Activated naive CD8-positive, alpha-beta T cell treated with anti-CD3 and anti-CD28 coated beads, Interleukin-2, amount 10 ng/mL, durations not matched to agents 7 days and 5 days (primary cell): ENCODE data around the gene ACSM4. TPM values are rescaled to one million over a fixed set of nuclear protein-coding genes. Genes with fewer than 3 reads are reported as not detected.
"Not testable (repeated sequence)": the region's sequence is repeated elsewhere in the genome, so short reads cannot be mapped to it uniquely, and the experiment has no call there.

Experiments
- ATAC-seq: fragments of 150-1000 bp; cut with Tn5 transposase; one replicate; pipeline ENCODE4 v1.10.0; 2021; ENCODE audit warnings: low read depth, moderate library complexity
- POLR2A ChIA-PET: fragments of 350-600 bp; sonication (Branson Sonifier 250); formaldehyde crosslinking; loops from one replicate; lab custom pipeline; 2021; ENCODE audit warnings: antibody characterized with exemption; lab: Charles Lee
- DNase-seq: peaks from one replicate; pipeline ENCODE4 v3.0.0; 2021
- H3K27ac Mint-ChIP-seq: one replicate; pipeline ENCODE4 v1.8.0; 2022; ENCODE audit warnings: mild to moderate bottlenecking, mixed read lengths
- H3K27me3 Mint-ChIP-seq: one replicate; pipeline ENCODE4 v1.8.0; 2022; ENCODE audit warnings: mild to moderate bottlenecking, moderate library complexity, mixed read lengths
- H3K36me3 Mint-ChIP-seq: one replicate; pipeline ENCODE4 v1.8.0; 2021; ENCODE audit warnings: mild to moderate bottlenecking, mixed read lengths
- H3K4me1 Mint-ChIP-seq: one replicate; pipeline ENCODE4 v1.8.0; 2021; ENCODE audit warnings: mixed read lengths
- H3K4me3 Mint-ChIP-seq: one replicate; pipeline ENCODE4 v1.8.0; 2022; ENCODE audit warnings: mild to moderate bottlenecking, moderate library complexity, mixed read lengths
- H3K9me3 Mint-ChIP-seq: one replicate; pipeline ENCODE4 v1.8.0; 2021; ENCODE audit warnings: mixed read lengths
- total RNA-seq, 2 experiments: library from RNA; stranded (reverse); gene quantifications; one replicate each; pipeline ENCODE4 v1.2.3, GENCODE V29; 2021

Gene ACSM4, protein sequence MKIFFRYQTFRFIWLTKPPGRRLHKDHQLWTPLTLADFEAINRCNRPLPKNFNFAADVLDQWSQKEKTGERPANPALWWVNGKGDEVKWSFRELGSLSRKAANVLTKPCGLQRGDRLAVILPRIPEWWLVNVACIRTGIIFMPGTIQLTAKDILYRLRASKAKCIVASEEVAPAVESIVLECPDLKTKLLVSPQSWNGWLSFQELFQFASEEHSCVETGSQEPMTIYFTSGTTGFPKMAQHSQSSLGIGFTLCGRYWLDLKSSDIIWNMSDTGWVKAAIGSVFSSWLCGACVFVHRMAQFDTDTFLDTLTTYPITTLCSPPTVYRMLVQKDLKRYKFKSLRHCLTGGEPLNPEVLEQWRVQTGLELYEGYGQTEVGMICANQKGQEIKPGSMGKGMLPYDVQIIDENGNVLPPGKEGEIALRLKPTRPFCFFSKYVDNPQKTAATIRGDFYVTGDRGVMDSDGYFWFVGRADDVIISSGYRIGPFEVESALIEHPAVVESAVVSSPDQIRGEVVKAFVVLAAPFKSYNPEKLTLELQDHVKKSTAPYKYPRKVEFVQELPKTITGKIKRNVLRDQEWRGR
- total RNA-seq = not detected

GRCh38 chr12:7303772-7304171, at the start of gene ACSM4:
Gene ACSM4 (plus strand): TSS chr12:7304072. CDS start chr12:7304332, 260 bp downstream.
- no peak within 1 kb of the TSS for H3K4me3 Mint-ChIP-seq
- H3K4me1 Mint-ChIP-seq = no peaks in the 10 kb centered on the region
- H3K27ac Mint-ChIP-seq = no peak within 1 kb of the TSS
- no peaks in the 10 kb centered on the region for H3K9me3 Mint-ChIP-seq
- H3K36me3 Mint-ChIP-seq = no peaks in the 10 kb centered on the region
- POLR2A ChIA-PET = no interaction called here
- DNase-seq (no peak), ATAC-seq (no peak)
- H3K27me3 Mint-ChIP-seq = peaks cover 7% of the 10 kb centered on the region

GRCh38 chr12:7259060-7259459, 44.8 kb upstream of the ACSM4 start:
- Mint-ChIP-seq H3K4me3 (no peak overlapping the region), H3K4me1 (no peaks in the 10 kb centered on the region), H3K27ac (no peak overlapping the region), H3K27me3 (peaks cover 19% of the 10 kb centered on the region), H3K36me3 (no peaks in the 10 kb centered on the region), H3K9me3 (peaks cover 2% of the 10 kb centered on the region)
- ATAC-seq = no peak
- POLR2A ChIA-PET = no interaction called here
- DNase-seq = no peak

GRCh38 chr12:7264538-7264937, 39.3 kb upstream of the ACSM4 start:
- Mint-ChIP-seq H3K9me3 (no peaks in the 10 kb centered on the region), H3K27ac (no peak overlapping the region), H3K4me1 (no peaks in the 10 kb centered on the region), H3K4me3 (no peak overlapping the region), H3K27me3 (peaks cover 9% of the 10 kb centered on the region), H3K36me3 (no peaks in the 10 kb centered on the region)
- no peak for ATAC-seq
- DNase-seq = no peak
- POLR2A ChIA-PET = no interaction called here

DNA sequence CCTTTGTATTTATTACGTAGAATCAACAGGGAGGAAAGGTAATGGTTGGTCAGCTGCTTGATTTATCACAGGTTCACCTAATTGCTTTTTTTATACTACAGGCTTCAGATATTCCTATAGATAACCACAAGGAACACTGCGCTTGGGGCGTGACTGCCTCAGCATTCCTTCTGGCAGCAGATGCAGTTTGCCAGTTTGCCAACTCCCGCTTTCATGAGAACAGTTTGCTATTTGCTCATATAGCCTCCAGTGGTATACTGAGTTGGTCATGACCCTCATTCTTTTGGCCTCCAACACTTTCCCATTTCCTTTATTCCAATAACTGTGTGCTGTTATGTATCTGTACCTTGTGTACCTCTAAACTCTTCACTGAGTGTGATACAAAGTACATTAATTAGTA, 38.6 kb upstream of the ACSM4 start:
- H3K4me3 Mint-ChIP-seq = no peak overlapping the region
- no peaks in the 10 kb centered on the region for H3K4me1 Mint-ChIP-seq
- no peak for DNase-seq
- POLR2A ChIA-PET = no interaction called here
- peaks cover 3% of the 10 kb centered on the region for H3K27me3 Mint-ChIP-seq
- no peak overlapping the region for H3K27ac Mint-ChIP-seq
- H3K9me3 Mint-ChIP-seq = no peaks in the 10 kb centered on the region
- H3K36me3 Mint-ChIP-seq = no peaks in the 10 kb centered on the region
- no peak for ATAC-seq

GRCh38 chr12:7269273-7269672, 34.6 kb upstream of the ACSM4 start:
- Mint-ChIP-seq H3K4me1 (no peaks in the 10 kb centered on the region), H3K27ac (no peak overlapping the region), H3K4me3 (no peak overlapping the region), H3K36me3 (no peaks in the 10 kb centered on the region), H3K9me3 (no peaks in the 10 kb centered on the region), H3K27me3 (peaks cover 3% of the 10 kb centered on the region)
- DNase-seq (no peak), ATAC-seq (no peak)
- POLR2A ChIA-PET = no interaction called here

- ATAC-seq = no peak
- DNase-seq = no peak
- Mint-ChIP-seq H3K27me3 (peaks cover 17% of the 10 kb centered on the region), H3K4me1 (no peaks in the 10 kb centered on the region), H3K4me3 (no peak overlapping the region), H3K36me3 (no peaks in the 10 kb centered on the region), H3K27ac (no peak overlapping the region), H3K9me3 (no peaks in the 10 kb centered on the region)
- POLR2A ChIA-PET = no interaction called here
Measured at GRCh38 chr12:7271893-7272514, 31.9 kb upstream of the ACSM4 start.

- H3K36me3 Mint-ChIP-seq, DNase-seq, H3K4me3 Mint-ChIP-seq, POLR2A ChIA-PET, H3K4me1 Mint-ChIP-seq, H3K9me3 Mint-ChIP-seq, H3K27ac Mint-ChIP-seq, ATAC-seq: not testable (repeated sequence)
- peaks cover 27% of the 10 kb centered on the region for H3K27me3 Mint-ChIP-seq
Measured at GRCh38 chr12:7275482-7275881, 28.4 kb upstream of the ACSM4 start.

DNA sequence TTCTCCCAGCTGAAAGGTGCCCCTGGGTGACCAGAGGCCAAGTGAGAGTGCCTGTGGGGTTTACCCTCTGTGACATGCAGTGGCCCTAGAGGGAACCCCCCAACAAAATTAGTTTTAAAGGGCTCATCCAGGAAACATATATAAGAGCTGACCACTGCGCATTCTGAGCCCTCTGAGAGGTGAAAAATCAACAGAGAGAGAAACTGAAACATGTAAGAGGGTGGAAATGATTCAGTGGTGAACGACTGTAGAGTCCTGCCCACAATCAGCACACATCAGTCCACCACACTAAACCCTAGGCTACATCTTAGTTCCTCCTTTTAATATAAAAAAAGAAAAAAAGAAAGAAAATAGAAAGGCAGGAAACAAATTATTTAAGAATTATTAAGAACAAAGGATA, 21.0 kb upstream of the ACSM4 start:
- no peaks in the 10 kb centered on the region for H3K36me3 Mint-ChIP-seq
- DNase-seq (no peak), ATAC-seq (no peak)
- no peaks in the 10 kb centered on the region for H3K4me1 Mint-ChIP-seq
- H3K27me3 Mint-ChIP-seq = peaks cover 15% of the 10 kb centered on the region
- no peak overlapping the region for H3K4me3 Mint-ChIP-seq
- peaks cover 16% of the 10 kb centered on the region for H3K9me3 Mint-ChIP-seq
- POLR2A ChIA-PET = no interaction called here
- H3K27ac Mint-ChIP-seq = no peak overlapping the region

- H3K27ac Mint-ChIP-seq = no peak overlapping the region
- ATAC-seq (no peak), DNase-seq (no peak)
- peaks cover 12% of the 10 kb centered on the region for H3K27me3 Mint-ChIP-seq
- no peak overlapping the region for H3K4me3 Mint-ChIP-seq
- H3K4me1 Mint-ChIP-seq = no peaks in the 10 kb centered on the region
- POLR2A ChIA-PET = no interaction called here
- H3K9me3 Mint-ChIP-seq = peaks cover 19% of the 10 kb centered on the region
- no peaks in the 10 kb centered on the region for H3K36me3 Mint-ChIP-seq
Measured at GRCh38 chr12:7289743-7290142, 14.1 kb upstream of the ACSM4 start.

- H3K36me3 Mint-ChIP-seq, H3K27ac Mint-ChIP-seq, H3K4me3 Mint-ChIP-seq, DNase-seq, ATAC-seq, H3K4me1 Mint-ChIP-seq, POLR2A ChIA-PET: not testable (repeated sequence)
- peaks cover 11% of the 10 kb centered on the region for H3K27me3 Mint-ChIP-seq
- H3K9me3 Mint-ChIP-seq = peaks cover 15% of the 10 kb centered on the region
Measured at GRCh38 chr12:7290588-7290987, 13.3 kb upstream of the ACSM4 start.

- POLR2A ChIA-PET = no interaction called here
- Mint-ChIP-seq H3K27me3 (peaks cover 11% of the 10 kb centered on the region), H3K36me3 (no peaks in the 10 kb centered on the region), H3K4me1 (no peaks in the 10 kb centered on the region), H3K4me3 (no peak overlapping the region), H3K9me3 (peaks cover 6% of the 10 kb centered on the region), H3K27ac (no peak overlapping the region)
- DNase-seq (no peak), ATAC-seq (no peak)
Measured at GRCh38 chr12:7292300-7292699, 11.6 kb upstream of the ACSM4 start.

DNA sequence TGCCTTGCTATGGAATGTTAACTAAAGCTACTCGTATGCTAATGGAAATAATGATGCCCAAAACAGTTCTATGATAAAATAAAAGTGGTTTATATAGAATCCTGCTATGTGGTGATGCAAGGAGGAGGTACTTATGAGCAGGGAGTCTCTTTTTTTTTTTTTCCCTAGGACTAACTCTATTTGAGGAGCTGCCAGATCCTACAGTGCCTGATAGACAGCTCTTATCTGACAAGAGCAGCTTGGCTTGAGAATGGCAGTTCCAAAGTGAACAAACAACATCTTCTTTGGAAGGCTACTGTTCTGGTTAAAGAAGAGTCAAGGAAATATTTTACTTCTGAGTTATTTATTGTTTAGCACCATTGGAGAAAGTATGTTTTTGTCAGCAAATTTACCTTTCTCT, 10.2 kb upstream of the ACSM4 start:
- H3K27ac Mint-ChIP-seq = no peak overlapping the region
- H3K36me3 Mint-ChIP-seq = no peaks in the 10 kb centered on the region
- H3K4me3 Mint-ChIP-seq = no peak overlapping the region
- peaks cover 14% of the 10 kb centered on the region for H3K27me3 Mint-ChIP-seq
- DNase-seq (no peak), ATAC-seq (no peak)
- peaks cover 1% of the 10 kb centered on the region for H3K9me3 Mint-ChIP-seq
- H3K4me1 Mint-ChIP-seq = no peaks in the 10 kb centered on the region
- POLR2A ChIA-PET = no interaction called here

DNA sequence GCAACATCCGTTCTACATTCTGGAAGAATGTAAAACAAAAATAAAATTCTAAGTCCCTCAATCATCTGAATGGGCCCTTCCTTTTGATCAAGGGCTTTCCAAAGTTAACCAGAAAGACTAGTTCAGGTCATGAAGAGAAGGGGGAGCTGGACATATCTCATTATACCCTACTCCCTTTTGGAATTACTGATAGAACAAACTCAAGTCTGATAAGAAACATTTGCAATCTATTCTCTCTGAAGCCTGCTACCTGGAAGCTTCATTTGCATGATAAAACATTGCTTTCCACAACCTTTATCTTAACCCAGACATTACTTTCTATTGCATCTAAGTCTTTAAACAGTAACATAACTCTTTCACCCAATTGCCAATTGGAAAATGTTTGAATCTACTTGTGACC, 8.3 kb upstream of the ACSM4 start:
- Mint-ChIP-seq H3K27ac (no peak overlapping the region), H3K9me3 (no peaks in the 10 kb centered on the region), H3K4me3 (no peak overlapping the region), H3K4me1 (no peaks in the 10 kb centered on the region), H3K36me3 (no peaks in the 10 kb centered on the region), H3K27me3 (peaks cover 14% of the 10 kb centered on the region)
- ATAC-seq (no peak), DNase-seq (no peak)
- POLR2A ChIA-PET = no interaction called here

- no peak overlapping the region for H3K27ac Mint-ChIP-seq
- H3K4me1 Mint-ChIP-seq = no peaks in the 10 kb centered on the region
- H3K4me3 Mint-ChIP-seq = no peak overlapping the region
- H3K27me3 Mint-ChIP-seq = peaks cover 7% of the 10 kb centered on the region
- no peak for DNase-seq
- no peak for ATAC-seq
- H3K36me3 Mint-ChIP-seq = no peaks in the 10 kb centered on the region
- POLR2A ChIA-PET = no interaction called here
- H3K9me3 Mint-ChIP-seq = no peaks in the 10 kb centered on the region
Measured at GRCh38 chr12:7297865-7298264, 6.0 kb upstream of the ACSM4 start.
